IMR-90 (cell line): ENCODE data around the gene ASTN2. TPM values are rescaled to one million over a fixed set of nuclear protein-coding genes. Genes with fewer than 3 reads are reported as not detected.

Source experiments
- ATAC-seq: fragments of 200-7000 bp; cut with Tn5 transposase; 2 replicates; pipeline ENCODE4 v1.9.1; 2020; ENCODE audit warnings: low read depth, mild to moderate bottlenecking, moderate library complexity
- BruUV-seq: library from RNA; stranded (reverse); fragments of 400-500 nt; replicated peaks from 2 replicates; lab custom pipeline; 2021; lab: Mats Ljungman, UMichigan
- CTCF ChIA-PET: fragments of 300-600 bp; formaldehyde crosslinking; extraction: SDS; loops from one replicate; lab custom pipeline; 2021; ENCODE audit warnings: antibody characterized with exemption; lab: Yijun Ruan, JAX
- POLR2A ChIA-PET: fragments of 300-600 bp; sonication (Branson Sonifier 250); formaldehyde crosslinking; loops from one replicate; lab custom pipeline; 2022; ENCODE audit warnings: antibody characterized with exemption; ENCODE audit not compliant: unreplicated experiment; lab: Charles Lee
- DNase-seq: peaks from one replicate; pipeline ENCODE4 v3.0.0; 2013
- H2AFZ ChIP-seq: replicated peaks from 2 replicates; pipeline ENCODE3; 2013; ENCODE audit warnings: low read length, mild to moderate bottlenecking; ENCODE audit not compliant: poor library complexity
- H2AK5ac ChIP-seq: 2 replicates; pipeline ENCODE4 v1.6.1; 2013; ENCODE audit warnings: low read depth, low read length, inconsistent platforms
- H2AK9ac ChIP-seq: replicated peaks from 2 replicates; pipeline ENCODE3; 2013; ENCODE audit warnings: mild to moderate bottlenecking, low read depth, low read length, moderate library complexity; ENCODE audit not compliant: poor library complexity
- H2BK120ac ChIP-seq: 2 replicates; pipeline ENCODE4 v1.6.1; 2013; ENCODE audit warnings: low read depth, low read length, inconsistent platforms
- H2BK15ac ChIP-seq: 3 replicates; pipeline ENCODE4 v1.6.1; 2013; ENCODE audit warnings: low read depth, low read length, inconsistent platforms
- H2BK20ac ChIP-seq: 2 replicates; pipeline ENCODE4 v1.6.1; 2013; ENCODE audit warnings: low read depth, mild to moderate bottlenecking, inconsistent platforms, low read length, moderate library complexity
- H2BK5ac ChIP-seq: 2 replicates; pipeline ENCODE4 v1.6.1; 2013; ENCODE audit warnings: mild to moderate bottlenecking, low read depth, low read length, inconsistent platforms; ENCODE audit not compliant: poor library complexity, severe bottlenecking
- H3K14ac ChIP-seq: replicated peaks from 2 replicates; pipeline ENCODE4 v1.6.1; 2013; ENCODE audit warnings: low read depth, low read length, inconsistent platforms
- H3K18ac ChIP-seq: 2 replicates; pipeline ENCODE4 v1.6.1; 2013; ENCODE audit warnings: low read depth, low read length, control low read depth
- H3K23ac ChIP-seq: 2 replicates; pipeline ENCODE4 v1.6.1; 2013; ENCODE audit warnings: low read depth, low read length, inconsistent platforms
- H3K27ac ChIP-seq: 2 replicates; pipeline ENCODE4 v1.5.1; 2013; ENCODE audit warnings: mild to moderate bottlenecking, control low read depth, low read length; ENCODE audit not compliant: insufficient read depth
- H3K27me3 ChIP-seq: 2 replicates; pipeline ENCODE4 v1.6.1; 2013; ENCODE audit warnings: low read length; ENCODE audit not compliant: control insufficient read depth, insufficient read depth
- H3K36me3 ChIP-seq: 2 replicates; pipeline ENCODE4 v1.6.1; 2013; ENCODE audit warnings: low read length, mixed read lengths; ENCODE audit not compliant: control insufficient read depth, insufficient read depth
- H3K4ac ChIP-seq: 2 replicates; pipeline ENCODE4 v1.6.1; 2013; ENCODE audit warnings: low read depth, low read length, inconsistent platforms
- H3K4me1 ChIP-seq: 2 replicates; pipeline ENCODE4 v1.6.1; 2013; ENCODE audit warnings: low read length, mixed read lengths; ENCODE audit not compliant: control insufficient read depth, insufficient read depth
- H3K4me2 ChIP-seq: 2 replicates; pipeline ENCODE4 v1.6.1; 2013; ENCODE audit warnings: low read depth, mild to moderate bottlenecking, control low read depth, low read length, moderate library complexity
- H3K4me3 ChIP-seq: 2 replicates; pipeline ENCODE4 v1.5.1; 2013; ENCODE audit warnings: low read depth, mild to moderate bottlenecking, control low read depth, low read length, moderate library complexity; ENCODE audit not compliant: insufficient read depth
- H3K56ac ChIP-seq: 2 replicates; pipeline ENCODE4 v1.6.1; 2013; ENCODE audit warnings: low read length, inconsistent platforms; ENCODE audit not compliant: insufficient read depth; ENCODE audit errors: extremely low read depth
- H3K79me1 ChIP-seq, 2 experiments: 2 replicates each; pipeline ENCODE4 v1.6.1; 2013; ENCODE audit warnings: low read length in 2 of 2, inconsistent platforms in 1 of 2, low read depth in 1 of 2
- H3K9ac ChIP-seq: 2 replicates; pipeline ENCODE4 v1.6.1; 2013; ENCODE audit warnings: low read depth, low read length, control low read depth
- H3K9me1 ChIP-seq: 2 replicates; pipeline ENCODE4 v1.6.1; 2013; ENCODE audit warnings: low read length, inconsistent platforms; ENCODE audit not compliant: insufficient read depth
- H3K9me3 ChIP-seq: 2 replicates; pipeline ENCODE4 v1.6.1; 2013; ENCODE audit warnings: low read length; ENCODE audit not compliant: control insufficient read depth, insufficient read depth
- H4K20me1 ChIP-seq: 2 replicates; pipeline ENCODE4 v1.6.1; 2013; ENCODE audit warnings: low read length, inconsistent platforms; ENCODE audit not compliant: insufficient read depth
- H4K5ac ChIP-seq: 2 replicates; pipeline ENCODE4 v1.6.1; 2013; ENCODE audit warnings: mild to moderate bottlenecking, low read depth, low read length, control low read depth
- H4K8ac ChIP-seq, 2 experiments: 2 replicates each; pipeline ENCODE4 v1.6.1; 2013; ENCODE audit warnings: low read depth in 2 of 2, low read length in 2 of 2, control low read depth in 1 of 2, inconsistent platforms in 1 of 2
- H4K91ac ChIP-seq: 2 replicates; pipeline ENCODE4 v1.6.1; 2013; ENCODE audit warnings: low read depth, low read length, inconsistent platforms; ENCODE audit not compliant: insufficient read depth
- BHLHE40 ChIP-seq: fragments of 150-350 bp; IDR thresholded peaks from 2 replicates; pipeline ENCODE4 v1.6.1; 2016; ENCODE audit warnings: mild to moderate bottlenecking, low read depth, low read length
- CTCF ChIP-seq: conservative IDR thresholded peaks from 2 replicates; pipeline ENCODE4 v1.5.1; 2012; ENCODE audit warnings: mild to moderate bottlenecking, low read depth, low read length, improper control_type of control experiment
- NFE2L2 ChIP-seq: fragments of 150-350 bp; IDR thresholded peaks from 2 replicates; pipeline ENCODE4 v1.6.1; 2016; ENCODE audit warnings: low read depth, mild to moderate bottlenecking, low read length
- SMC3 ChIP-seq: fragments of 150-350 bp; IDR thresholded peaks from 2 replicates; pipeline ENCODE4 v1.6.1; 2016; ENCODE audit warnings: low read depth, mild to moderate bottlenecking, antibody characterized with exemption, low read length, moderate library complexity
- dilution Hi-C: fragments of 300-500 bp; cut with HindIII; formaldehyde crosslinking; loops from one replicate; pipeline ENCODE4 v1.14.3; 2018; ENCODE audit warnings: low sequenced_read_pairs; ENCODE audit not compliant: unreplicated experiment
- in situ Hi-C: fragments of 300-500 bp; cut with MboI; formaldehyde crosslinking; loops from 3 replicates; pipeline ENCODE4 v1.14.3; 2019; ENCODE audit warnings: low sequenced_read_pairs, inconsistent platforms, mixed read lengths
- intact Hi-C: fragments of 100-400 bp; cut with micrococcal nuclease; formaldehyde crosslinking; loops from 2 replicates; pipeline ENCODE4 v1.10.0; 2022
- polyA plus RNA-seq, 3 experiments: library from polyadenylated mRNA; depleted of rRNA; stranded (reverse); fragments of >200 nt; gene quantifications; 2 replicates each; pipeline ENCODE4 v1.2.3, GENCODE V29; 2012; ENCODE audit warnings: low replicate concordance in 1 of 3
- total RNA-seq: library from RNA; depleted of rRNA; stranded (reverse); fragments of >200 nt; gene quantifications from 2 replicates; pipeline ENCODE4 v1.2.3, GENCODE V29; 2012
- TF ChIP-seq, protein P1 (sequence below): fragments of 150-350 bp; IDR thresholded peaks from 2 replicates; pipeline ENCODE4 v1.6.1; 2017; ENCODE audit warnings: mild to moderate bottlenecking, antibody characterized with exemption, low read length, low read depth

Gene ASTN2
- total and polyA plus RNA-seq, 2 of the 4 experiments (the other 2 are of a cell fraction): 3.8 to 6.8 TPM

GRCh38 chr9:116565986-116566385, 848.9 kb downstream of the ASTN2 start:
- TF ChIP-seq NFE2L2 (no peak), SMC3 (no peak), CTCF (no peak), BHLHE40 (no peak)
- TF ChIP-seq, protein P1, sequence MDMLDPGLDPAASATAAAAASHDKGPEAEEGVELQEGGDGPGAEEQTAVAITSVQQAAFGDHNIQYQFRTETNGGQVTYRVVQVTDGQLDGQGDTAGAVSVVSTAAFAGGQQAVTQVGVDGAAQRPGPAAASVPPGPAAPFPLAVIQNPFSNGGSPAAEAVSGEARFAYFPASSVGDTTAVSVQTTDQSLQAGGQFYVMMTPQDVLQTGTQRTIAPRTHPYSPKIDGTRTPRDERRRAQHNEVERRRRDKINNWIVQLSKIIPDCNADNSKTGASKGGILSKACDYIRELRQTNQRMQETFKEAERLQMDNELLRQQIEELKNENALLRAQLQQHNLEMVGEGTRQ: no peak
- in situ Hi-C loops: no loop called here
- Histone ChIP-seq H2BK15ac (no peak overlapping the region), H3K27ac (no peak overlapping the region), H3K4ac (no peak overlapping the region), H2AK9ac (no peak overlapping the region), H3K4me3 (no peak overlapping the region), H2BK5ac (no peak overlapping the region), H2AFZ (no peak overlapping the region), H4K8ac (no peak overlapping the region), H2BK20ac (no peak overlapping the region), H2BK120ac (no peak overlapping the region), H3K56ac (no peak overlapping the region), H3K4me2 (no peak overlapping the region), H3K79me1 (no peaks in the 10 kb centered on the region), H4K20me1 (no peaks in the 10 kb centered on the region), H3K9me3 (no peaks in the 10 kb centered on the region), H4K91ac (no peak overlapping the region), H3K9me1 (no peaks in the 10 kb centered on the region; the same call in 1 of the 2 replicates), H3K36me3 (no peaks in the 10 kb centered on the region), H3K27me3 (no peaks in the 10 kb centered on the region), H2AK5ac (no peak overlapping the region), H3K23ac (no peak overlapping the region; the same call in 1 of the 2 replicates), H3K9ac (no peak overlapping the region), H3K4me1 (peaks cover 3% of the 10 kb centered on the region; the same call in 1 of the 2 replicates), H3K14ac (no peak overlapping the region), H3K18ac (no peak overlapping the region), H4K5ac (no peak overlapping the region)
- ATAC-seq: no peak
- no TSS peak for BruUV-seq
- intact Hi-C loops: no loop called here
- ChIA-PET CTCF (no interaction called here), POLR2A (no interaction called here)
- dilution Hi-C loops: no loop called here
- DNase-seq: no peak
